H9 (cell line): ENCODE measurements around the gene NTPCR. TPM values are rescaled to one million over a fixed set of nuclear protein-coding genes. Genes with fewer than 3 reads are reported as not detected.

Experiments used
- DNase-seq: peaks from one replicate; pipeline ENCODE4 v3.0.0-alpha.2; 2017
- H2AFZ ChIP-seq: one replicate; pipeline ENCODE4 v1.6.1; 2013; ENCODE audit warnings: mild to moderate bottlenecking, low read length, control low read depth, moderate library complexity
- H2AK5ac ChIP-seq: 2 replicates; pipeline ENCODE4 v1.6.1; 2013; ENCODE audit warnings: low read length, control low read depth, mixed read lengths; ENCODE audit not compliant: insufficient read length
- H2BK120ac ChIP-seq: one replicate; pipeline ENCODE4 v1.6.1; 2013; ENCODE audit warnings: low read depth, mild to moderate bottlenecking, low read length, control low read depth, inconsistent platforms; ENCODE audit not compliant: poor library complexity, severe bottlenecking
- H2BK12ac ChIP-seq: 2 replicates; pipeline ENCODE4 v1.6.1; 2013; ENCODE audit warnings: low read length, control low read depth, mixed read lengths, low read depth; ENCODE audit not compliant: insufficient read length
- H2BK15ac ChIP-seq: 2 replicates; pipeline ENCODE4 v1.6.1; 2013; ENCODE audit warnings: low read depth, low read length, control low read depth
- H2BK20ac ChIP-seq: one replicate; pipeline ENCODE4 v1.6.1; 2013; ENCODE audit warnings: low read depth, mild to moderate bottlenecking, low read length, control low read depth, inconsistent platforms; ENCODE audit not compliant: poor library complexity, severe bottlenecking
- H2BK5ac ChIP-seq: 2 replicates; pipeline ENCODE4 v1.6.1; 2013; ENCODE audit warnings: low read length, control low read depth, mixed read lengths; ENCODE audit not compliant: insufficient read length
- H3K14ac ChIP-seq: 2 replicates; pipeline ENCODE4 v1.6.1; 2013; ENCODE audit warnings: low read length, control low read depth; ENCODE audit not compliant: insufficient read depth
- H3K18ac ChIP-seq: 2 replicates; pipeline ENCODE4 v1.6.1; 2013; ENCODE audit warnings: low read depth, mild to moderate bottlenecking, mixed read lengths, low read length, control low read depth; ENCODE audit not compliant: insufficient read length
- H3K23ac ChIP-seq: 2 replicates; pipeline ENCODE4 v1.6.1; 2013; ENCODE audit warnings: low read length, control low read depth, mixed read lengths, low read depth; ENCODE audit not compliant: insufficient read length
- H3K23me2 ChIP-seq: 2 replicates; pipeline ENCODE4 v1.6.1; 2013; ENCODE audit warnings: low read depth, mild to moderate bottlenecking, mixed read lengths, low read length, control low read depth; ENCODE audit not compliant: insufficient read length, poor library complexity, severe bottlenecking
- H3K27ac ChIP-seq: 2 replicates; pipeline ENCODE4 v1.5.1; 2013; ENCODE audit warnings: low read length, control low read depth, mixed read lengths, low read depth; ENCODE audit not compliant: insufficient read length
- H3K27me3 ChIP-seq: 2 replicates; pipeline ENCODE4 v1.6.1; 2013; ENCODE audit warnings: low read length, control low read depth, inconsistent platforms; ENCODE audit not compliant: insufficient read depth
- H3K4ac ChIP-seq: 2 replicates; pipeline ENCODE4 v1.6.1; 2013; ENCODE audit warnings: low read depth, mild to moderate bottlenecking, control low read depth, inconsistent platforms, low read length, moderate library complexity
- H3K4me1 ChIP-seq: 2 replicates; pipeline ENCODE4 v1.6.1; 2013; ENCODE audit warnings: low read length, control low read depth, inconsistent platforms; ENCODE audit not compliant: insufficient read depth
- H3K4me2 ChIP-seq: 2 replicates; pipeline ENCODE4 v1.6.1; 2013; ENCODE audit warnings: low read length, control low read depth, mixed read lengths; ENCODE audit not compliant: insufficient read length, insufficient read depth
- H3K56ac ChIP-seq: 2 replicates; pipeline ENCODE4 v1.6.1; 2013; ENCODE audit warnings: low read depth, mild to moderate bottlenecking, mixed read lengths, low read length, control low read depth; ENCODE audit not compliant: insufficient read length
- H3K79me1 ChIP-seq: 2 replicates; pipeline ENCODE4 v1.6.1; 2013; ENCODE audit warnings: low read depth, mild to moderate bottlenecking, moderate library complexity, low read length, control low read depth, inconsistent platforms; ENCODE audit not compliant: insufficient read depth, poor library complexity, severe bottlenecking
- H3K79me2 ChIP-seq: 2 replicates; pipeline ENCODE4 v1.6.1; 2013; ENCODE audit warnings: low read length, control low read depth, inconsistent platforms; ENCODE audit not compliant: insufficient read depth
- H3K9ac ChIP-seq: 2 replicates; pipeline ENCODE4 v1.6.1; 2013; ENCODE audit warnings: low read length, control low read depth, mixed read lengths; ENCODE audit not compliant: insufficient read length; ENCODE audit errors: extremely low read depth
- H3K9me3 ChIP-seq: one replicate; pipeline ENCODE4 v1.6.1; 2013; ENCODE audit warnings: low read depth, low read length, inconsistent platforms; ENCODE audit not compliant: control insufficient read depth
- H3T11ph ChIP-seq: one replicate; pipeline ENCODE4 v1.6.1; 2013; ENCODE audit warnings: mild to moderate bottlenecking, low read length, control low read depth, inconsistent platforms
- H4K20me1 ChIP-seq: one replicate; pipeline ENCODE4 v1.6.1; 2013; ENCODE audit not compliant: control insufficient read depth, insufficient read length, insufficient read depth
- H4K5ac ChIP-seq: 2 replicates; pipeline ENCODE4 v1.6.1; 2013; ENCODE audit warnings: low read depth, mild to moderate bottlenecking, mixed read lengths, low read length, control low read depth; ENCODE audit not compliant: insufficient read length
- H4K8ac ChIP-seq: replicated peaks from 2 replicates; pipeline ENCODE4 v1.6.1; 2013; ENCODE audit warnings: low read length, control low read depth, mixed read lengths, low read depth; ENCODE audit not compliant: insufficient read length
- H4K91ac ChIP-seq: 2 replicates; pipeline ENCODE4 v1.6.1; 2013; ENCODE audit warnings: low read depth, mild to moderate bottlenecking, moderate library complexity, mixed read lengths, low read length, control low read depth; ENCODE audit not compliant: insufficient read length
- H3K27ac Mint-ChIP-seq, 3 experiments: 2 replicates in 2 of 3; 3 replicates in 1 of 3; pipeline ENCODE4 v1.8.0; 2020 to 2021; ENCODE audit warnings: mixed read lengths in 3 of 3, mild to moderate bottlenecking in 1 of 3, moderate library complexity in 1 of 3
- H3K27me3 Mint-ChIP-seq: 2 replicates; pipeline ENCODE4 v1.8.0; 2021; ENCODE audit warnings: low read depth, mild to moderate bottlenecking, moderate library complexity, mixed read lengths
- H3K36me3 Mint-ChIP-seq, 3 experiments: 2 replicates in 2 of 3; 3 replicates in 1 of 3; pipeline ENCODE4 v1.8.0; 2020 to 2021; ENCODE audit warnings: low read depth in 3 of 3, mixed read lengths in 3 of 3; ENCODE audit not compliant: insufficient read depth in 1 of 3
- H3K4me1 Mint-ChIP-seq, 2 experiments: 2 replicates each; pipeline ENCODE4 v1.8.0; 2020; ENCODE audit warnings: mixed read lengths in 2 of 2
- H3K4me3 Mint-ChIP-seq, 2 experiments: 2 replicates in 1 of 2; 3 replicates in 1 of 2; pipeline ENCODE4 v1.8.0; 2020 to 2021; ENCODE audit warnings: mild to moderate bottlenecking in 2 of 2, mixed read lengths in 2 of 2, moderate library complexity in 1 of 2
- H3K9me3 Mint-ChIP-seq, 2 experiments: 2 replicates in 1 of 2; 3 replicates in 1 of 2; pipeline ENCODE4 v1.8.0; 2020; ENCODE audit warnings: mild to moderate bottlenecking in 2 of 2, mixed read lengths in 2 of 2, moderate library complexity in 1 of 2
- WGBS: extraction: QIAGEN DNeasy Blood & Tissue Kit; methylation state at CpG from one replicate; pipeline ENCODE4 v1.1.7; 2013; ENCODE audit warnings: missing lambda C conversion rate, low lambda C conversion rate, mixed read lengths; ENCODE audit not compliant: insufficient read length; ENCODE audit errors: extremely low coverage; 5-methylcytosine and 5-hydroxymethylcytosine counted together
- total RNA-seq: library from RNA; stranded (reverse); gene quantifications from 2 replicates; pipeline ENCODE4 v1.2.1, GENCODE V29; 2021
- TF ChIP-seq, protein P1 (sequence below): fragments of 200-600 bp; sonication (generic); conservative IDR thresholded peaks from 3 replicates; pipeline ENCODE4 v1.8.0; 2021; ENCODE audit warnings: antibody characterized with exemption, mild to moderate bottlenecking

Gene NTPCR
- total RNA-seq, 1 experiment from 2014 or later = 87.4 TPM

DNA sequence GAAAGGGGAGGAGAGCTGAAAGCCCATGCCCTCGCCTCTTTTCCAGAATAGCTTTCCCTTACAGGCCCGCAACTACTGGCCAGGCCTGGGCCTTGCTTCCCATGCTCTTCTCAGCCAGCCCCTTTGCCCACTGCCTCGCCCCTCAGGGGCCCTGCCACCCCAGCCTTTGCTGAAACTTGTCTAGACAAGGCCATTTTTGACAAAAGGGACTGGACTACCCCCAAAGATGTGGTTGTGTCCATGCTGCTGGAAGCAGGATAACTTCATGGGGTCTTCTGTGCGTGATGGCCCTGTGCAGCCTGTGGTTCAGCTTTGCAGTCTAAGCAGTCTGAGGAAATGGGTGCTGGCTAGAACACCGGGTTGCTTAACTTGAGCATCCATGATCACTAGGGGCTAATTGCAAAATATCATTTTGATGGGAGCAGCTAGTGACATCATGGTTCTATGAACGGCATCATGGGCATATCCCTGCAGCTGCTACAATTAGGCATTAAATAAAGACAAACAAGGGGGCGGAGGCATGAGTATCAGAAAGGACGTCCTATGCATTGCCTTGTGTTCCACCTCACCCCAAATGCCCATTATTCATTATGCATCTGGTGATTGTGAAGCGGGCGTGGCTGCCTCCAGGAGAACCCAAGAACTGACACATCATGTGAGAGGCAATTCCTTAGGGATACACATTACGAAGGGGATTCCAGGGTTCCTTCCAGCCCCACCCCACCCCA lies 36.8 kb downstream of the NTPCR start:
- Histone ChIP-seq H2BK120ac (no peak overlapping the region), H3K9me3 (no peaks in the 10 kb centered on the region), H3K18ac (no peak overlapping the region), H2BK12ac (no peak overlapping the region), H2BK20ac (no peak overlapping the region), H4K8ac (no peak overlapping the region), H3K27me3 (no peaks in the 10 kb centered on the region), H4K20me1 (no peaks in the 10 kb centered on the region), H3K9ac (no peak overlapping the region), H3K56ac (no peak overlapping the region), H4K91ac (no peak overlapping the region), H3K23me2 (no peaks in the 10 kb centered on the region), H2AFZ (no peak overlapping the region), H3K79me2 (no peaks in the 10 kb centered on the region), H3K4me2 (no peak overlapping the region), H3T11ph (no peak overlapping the region), H3K4ac (no peak overlapping the region), H3K79me1 (no peaks in the 10 kb centered on the region), H3K14ac (no peak overlapping the region), H2BK15ac (no peak overlapping the region), H2BK5ac (no peak overlapping the region), H2AK5ac (no peak overlapping the region), H3K27ac (no peak overlapping the region), H3K23ac (no peak overlapping the region), H3K4me1 (no peaks in the 10 kb centered on the region), H4K5ac (no peak overlapping the region)
- Mint-ChIP-seq H3K4me1 (no peaks in the 10 kb centered on the region), H3K27me3 (no peaks in the 10 kb centered on the region), H3K4me3 (no peak overlapping the region), H3K27ac (no peak overlapping the region), H3K9me3 (peaks cover 0 to 6% of the 10 kb centered on the region in 2 experiments; a peak in 1 of 5 replicates), H3K36me3 (peaks cover 17 to 23% (median 18%) of the 10 kb centered on the region in 3 experiments; a peak in 6 of 7 replicates)
- no CpG with 5 or more reads among the region's 11 CpGs for WGBS
- no peak for DNase-seq
- TF ChIP-seq, protein P1, sequence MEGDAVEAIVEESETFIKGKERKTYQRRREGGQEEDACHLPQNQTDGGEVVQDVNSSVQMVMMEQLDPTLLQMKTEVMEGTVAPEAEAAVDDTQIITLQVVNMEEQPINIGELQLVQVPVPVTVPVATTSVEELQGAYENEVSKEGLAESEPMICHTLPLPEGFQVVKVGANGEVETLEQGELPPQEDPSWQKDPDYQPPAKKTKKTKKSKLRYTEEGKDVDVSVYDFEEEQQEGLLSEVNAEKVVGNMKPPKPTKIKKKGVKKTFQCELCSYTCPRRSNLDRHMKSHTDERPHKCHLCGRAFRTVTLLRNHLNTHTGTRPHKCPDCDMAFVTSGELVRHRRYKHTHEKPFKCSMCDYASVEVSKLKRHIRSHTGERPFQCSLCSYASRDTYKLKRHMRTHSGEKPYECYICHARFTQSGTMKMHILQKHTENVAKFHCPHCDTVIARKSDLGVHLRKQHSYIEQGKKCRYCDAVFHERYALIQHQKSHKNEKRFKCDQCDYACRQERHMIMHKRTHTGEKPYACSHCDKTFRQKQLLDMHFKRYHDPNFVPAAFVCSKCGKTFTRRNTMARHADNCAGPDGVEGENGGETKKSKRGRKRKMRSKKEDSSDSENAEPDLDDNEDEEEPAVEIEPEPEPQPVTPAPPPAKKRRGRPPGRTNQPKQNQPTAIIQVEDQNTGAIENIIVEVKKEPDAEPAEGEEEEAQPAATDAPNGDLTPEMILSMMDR = no peak
